ENCODE results near the gene SYCE1L. TPM values are rescaled to one million over a fixed set of nuclear protein-coding genes. Genes with fewer than 3 reads are reported as not detected.

SYCE1L gene, protein sequence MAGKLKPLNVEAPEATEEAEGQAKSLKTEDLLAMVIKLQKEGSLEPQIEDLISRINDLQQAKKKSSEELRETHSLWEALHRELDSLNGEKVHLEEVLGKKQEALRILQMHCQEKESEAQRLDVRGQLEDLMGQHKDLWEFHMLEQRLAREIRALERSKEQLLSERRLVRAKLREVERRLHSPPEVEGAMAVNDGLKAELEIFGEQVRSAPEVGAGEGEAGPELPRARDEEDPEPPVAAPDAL
- polyA plus RNA-seq (2011; rRNA removed) (0.45 and 1.4 TPM in 2 replicates), polyA plus RNA-seq (2017; fragmentation: RNase III; extraction: RNeasy Plus Mini Kit Qiagen cat#74134 plus additional on column Dnase treatment) (5.2 to 8.0 TPM (median 6.6 TPM) in 3 replicates), polyA minus RNA-seq (2011; rRNA and poly(A)+ RNA removed) (0.68 TPM in 1 of 2 replicates, not detected in the other)
- polyA plus RNA-seq (2012; cell fraction: cytosol; rRNA removed), result 1.4 and 1.6 TPM in 2 replicates
- 2.2 and 2.4 TPM in 2 replicates for polyA plus RNA-seq (2012; cell fraction: nucleus; rRNA removed)

DNA sequence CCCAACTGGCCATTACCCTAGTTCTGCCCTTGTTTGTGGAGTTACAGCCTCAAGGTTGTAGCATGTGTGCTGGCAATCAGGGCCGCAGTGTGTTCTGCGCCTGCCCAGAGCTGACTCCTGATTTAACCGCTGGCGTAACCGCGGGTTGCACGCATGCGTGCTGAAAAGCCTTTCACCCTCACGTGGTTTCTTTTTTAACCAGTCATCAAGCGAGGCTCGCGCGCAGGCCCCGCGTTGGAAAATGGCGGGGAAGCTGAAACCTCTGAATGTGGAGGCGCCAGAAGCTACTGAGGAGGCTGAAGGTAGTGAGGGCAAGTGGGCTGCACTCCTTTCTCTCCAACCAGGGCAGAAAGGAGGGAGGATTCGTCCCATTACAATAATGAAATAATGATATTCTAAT is at the start of gene SYCE1L:
Gene SYCE1L (plus strand): TSS at position 198 of the 400 bp plus-strand sequence. CDS start 44 bp downstream, at position 242.
- TF ChIP-seq FOSB (CRISPR knock-in tag; IDR thresholded peaks at IDR 0.05) (no peak), HDAC2 (IDR thresholded peaks at IDR 0.05) (no peak), CBX2 (IDR thresholded peaks at IDR 0.05; ENCODE audit: borderline replicate concordance, low read depth) (no peak), KDM5A (IDR thresholded peaks at IDR 0.05) (no peak), MYC (IDR thresholded peaks at IDR 0.05; ENCODE audit: borderline replicate concordance, low read length) (no peak), HEYL (CRISPR knock-in tag; IDR thresholded peaks at IDR 0.05) (no peak), EHMT2 (IDR thresholded peaks at IDR 0.05; ENCODE audit: low read depth) (no peak), JUNB (IDR thresholded peaks at IDR 0.05) (no peak), ZFP36 (IDR thresholded peaks at IDR 0.05; ENCODE audit: borderline replicate concordance, partially characterized antibody) (no peak), CHD2 (IDR thresholded peaks at IDR 0.05; ENCODE audit: low read length, partially characterized antibody) (no peak), GATA3 (IDR thresholded peaks at IDR 0.05; ENCODE audit: borderline replicate concordance) (no peak), POLR2A (IDR thresholded peaks at IDR 0.05; ENCODE audit: low read length) (no peak), RCOR1 (IDR thresholded peaks at IDR 0.05; ENCODE audit: low read depth, low read length) (no peak), HOXA7 (CRISPR knock-in tag; IDR thresholded peaks at IDR 0.05) (no peak), FOXS1 (CRISPR knock-in tag; IDR thresholded peaks at IDR 0.05) (no peak)
- TF ChIP-seq, protein P1, sequence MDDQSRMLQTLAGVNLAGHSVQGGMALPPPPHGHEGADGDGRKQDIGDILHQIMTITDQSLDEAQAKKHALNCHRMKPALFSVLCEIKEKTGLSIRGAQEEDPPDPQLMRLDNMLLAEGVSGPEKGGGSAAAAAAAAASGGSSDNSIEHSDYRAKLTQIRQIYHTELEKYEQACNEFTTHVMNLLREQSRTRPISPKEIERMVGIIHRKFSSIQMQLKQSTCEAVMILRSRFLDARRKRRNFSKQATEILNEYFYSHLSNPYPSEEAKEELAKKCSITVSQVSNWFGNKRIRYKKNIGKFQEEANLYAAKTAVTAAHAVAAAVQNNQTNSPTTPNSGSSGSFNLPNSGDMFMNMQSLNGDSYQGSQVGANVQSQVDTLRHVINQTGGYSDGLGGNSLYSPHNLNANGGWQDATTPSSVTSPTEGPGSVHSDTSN (IDR thresholded peaks at IDR 0.05), result no peak
- TF ChIP-seq, protein P2, sequence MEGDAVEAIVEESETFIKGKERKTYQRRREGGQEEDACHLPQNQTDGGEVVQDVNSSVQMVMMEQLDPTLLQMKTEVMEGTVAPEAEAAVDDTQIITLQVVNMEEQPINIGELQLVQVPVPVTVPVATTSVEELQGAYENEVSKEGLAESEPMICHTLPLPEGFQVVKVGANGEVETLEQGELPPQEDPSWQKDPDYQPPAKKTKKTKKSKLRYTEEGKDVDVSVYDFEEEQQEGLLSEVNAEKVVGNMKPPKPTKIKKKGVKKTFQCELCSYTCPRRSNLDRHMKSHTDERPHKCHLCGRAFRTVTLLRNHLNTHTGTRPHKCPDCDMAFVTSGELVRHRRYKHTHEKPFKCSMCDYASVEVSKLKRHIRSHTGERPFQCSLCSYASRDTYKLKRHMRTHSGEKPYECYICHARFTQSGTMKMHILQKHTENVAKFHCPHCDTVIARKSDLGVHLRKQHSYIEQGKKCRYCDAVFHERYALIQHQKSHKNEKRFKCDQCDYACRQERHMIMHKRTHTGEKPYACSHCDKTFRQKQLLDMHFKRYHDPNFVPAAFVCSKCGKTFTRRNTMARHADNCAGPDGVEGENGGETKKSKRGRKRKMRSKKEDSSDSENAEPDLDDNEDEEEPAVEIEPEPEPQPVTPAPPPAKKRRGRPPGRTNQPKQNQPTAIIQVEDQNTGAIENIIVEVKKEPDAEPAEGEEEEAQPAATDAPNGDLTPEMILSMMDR (IDR thresholded peaks at IDR 0.05), result no peak
- TF ChIP-seq, protein P3, sequence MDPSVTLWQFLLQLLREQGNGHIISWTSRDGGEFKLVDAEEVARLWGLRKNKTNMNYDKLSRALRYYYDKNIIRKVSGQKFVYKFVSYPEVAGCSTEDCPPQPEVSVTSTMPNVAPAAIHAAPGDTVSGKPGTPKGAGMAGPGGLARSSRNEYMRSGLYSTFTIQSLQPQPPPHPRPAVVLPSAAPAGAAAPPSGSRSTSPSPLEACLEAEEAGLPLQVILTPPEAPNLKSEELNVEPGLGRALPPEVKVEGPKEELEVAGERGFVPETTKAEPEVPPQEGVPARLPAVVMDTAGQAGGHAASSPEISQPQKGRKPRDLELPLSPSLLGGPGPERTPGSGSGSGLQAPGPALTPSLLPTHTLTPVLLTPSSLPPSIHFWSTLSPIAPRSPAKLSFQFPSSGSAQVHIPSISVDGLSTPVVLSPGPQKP (IDR thresholded peaks at IDR 0.05; ENCODE audit: low read depth, low read length), result no peak
- TF ChIP-seq, protein P4, sequence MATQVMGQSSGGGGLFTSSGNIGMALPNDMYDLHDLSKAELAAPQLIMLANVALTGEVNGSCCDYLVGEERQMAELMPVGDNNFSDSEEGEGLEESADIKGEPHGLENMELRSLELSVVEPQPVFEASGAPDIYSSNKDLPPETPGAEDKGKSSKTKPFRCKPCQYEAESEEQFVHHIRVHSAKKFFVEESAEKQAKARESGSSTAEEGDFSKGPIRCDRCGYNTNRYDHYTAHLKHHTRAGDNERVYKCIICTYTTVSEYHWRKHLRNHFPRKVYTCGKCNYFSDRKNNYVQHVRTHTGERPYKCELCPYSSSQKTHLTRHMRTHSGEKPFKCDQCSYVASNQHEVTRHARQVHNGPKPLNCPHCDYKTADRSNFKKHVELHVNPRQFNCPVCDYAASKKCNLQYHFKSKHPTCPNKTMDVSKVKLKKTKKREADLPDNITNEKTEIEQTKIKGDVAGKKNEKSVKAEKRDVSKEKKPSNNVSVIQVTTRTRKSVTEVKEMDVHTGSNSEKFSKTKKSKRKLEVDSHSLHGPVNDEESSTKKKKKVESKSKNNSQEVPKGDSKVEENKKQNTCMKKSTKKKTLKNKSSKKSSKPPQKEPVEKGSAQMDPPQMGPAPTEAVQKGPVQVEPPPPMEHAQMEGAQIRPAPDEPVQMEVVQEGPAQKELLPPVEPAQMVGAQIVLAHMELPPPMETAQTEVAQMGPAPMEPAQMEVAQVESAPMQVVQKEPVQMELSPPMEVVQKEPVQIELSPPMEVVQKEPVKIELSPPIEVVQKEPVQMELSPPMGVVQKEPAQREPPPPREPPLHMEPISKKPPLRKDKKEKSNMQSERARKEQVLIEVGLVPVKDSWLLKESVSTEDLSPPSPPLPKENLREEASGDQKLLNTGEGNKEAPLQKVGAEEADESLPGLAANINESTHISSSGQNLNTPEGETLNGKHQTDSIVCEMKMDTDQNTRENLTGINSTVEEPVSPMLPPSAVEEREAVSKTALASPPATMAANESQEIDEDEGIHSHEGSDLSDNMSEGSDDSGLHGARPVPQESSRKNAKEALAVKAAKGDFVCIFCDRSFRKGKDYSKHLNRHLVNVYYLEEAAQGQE (IDR thresholded peaks at IDR 0.05), result no peak
- Histone ChIP-seq H3K9me3 (no peaks in the 10 kb centered on the region), H3K27ac (no peak within 1 kb of the TSS), H3K4me3 (no peak within 1 kb of the TSS), H3K4me2 (no peak within 1 kb of the TSS), H3K4me1 (no peaks in the 10 kb centered on the region)
- ATAC-seq, result no peak
- 97% methylated on average over 18 of the region's 18 CpGs for WGBS (ENCODE audit: missing lambda C conversion rate)
- no peak for FAIRE-seq
- CTCF ChIA-PET, result no interaction called here
- DNase-seq (ENCODE audit: low read depth in 1 of 2, low spot score in 1 of 2), result no peak
- POLR2A ChIA-PET, result no interaction called here

All from A549 (cell line).